ENCODE measurements around the gene ADAMTS6.

Gene ADAMTS6

DNA sequence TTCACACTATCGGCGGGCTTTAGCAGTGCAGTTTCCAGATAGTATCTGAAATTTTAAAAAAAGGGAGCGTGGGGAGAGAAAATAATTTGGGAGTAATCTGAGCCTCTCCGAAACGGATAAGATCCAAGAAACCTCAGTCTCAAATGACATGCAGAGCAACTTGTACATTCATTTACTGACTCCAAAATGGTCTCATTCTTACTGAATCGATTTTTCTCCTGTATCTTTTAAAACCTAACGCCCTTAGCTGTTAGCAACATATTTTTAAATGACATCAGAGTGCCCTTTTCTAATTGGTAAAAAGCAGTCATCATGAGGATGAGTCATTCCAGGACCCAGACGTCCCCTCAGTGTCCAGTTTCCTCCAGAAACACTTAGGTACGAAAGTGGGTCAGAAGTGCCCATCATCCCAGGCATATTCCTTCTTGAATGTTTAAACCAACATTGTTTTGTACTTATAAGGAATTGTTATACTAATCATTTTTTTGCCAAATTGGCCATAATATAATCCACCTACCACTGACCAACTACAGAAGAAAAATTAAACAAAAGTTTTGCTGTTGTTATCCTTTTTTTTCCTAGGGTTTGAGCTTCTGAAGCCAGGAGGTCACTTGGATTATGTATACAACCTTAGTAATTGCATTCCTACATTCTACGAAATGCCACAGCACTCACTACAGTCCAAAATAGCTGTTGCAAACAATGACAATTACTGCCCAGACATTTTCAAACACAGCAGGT, 354.4 kb downstream of the ADAMTS6 start (continued):
- TF ChIP-seq ZBTB17 (tag by site-specific recombination; IDR thresholded peaks at IDR 0.05) (peak; percentile 54; the same call in 1 of the 2 replicates), SP7 (tag by site-specific recombination; IDR thresholded peaks at IDR 0.05) (peak; percentile 51; the same call in 1 of the 2 replicates), ZNF366 (tag by site-specific recombination; conservative IDR thresholded peaks at IDR 0.05) (peak; percentile 29; the same call in 1 of the 2 replicates), ZNF837 (tag by site-specific recombination; IDR thresholded peaks at IDR 0.05) (no peak), ZBTB10 (tag by site-specific recombination; IDR thresholded peaks at IDR 0.05) (no peak), ZBTB21 (tag by site-specific recombination; IDR thresholded peaks at IDR 0.05) (0 out of 2 replicates have a peak, but pooled peaks have one; percentile 31), ZFP37 (tag by site-specific recombination; IDR thresholded peaks at IDR 0.05) (peak; percentile 59; the same call in 1 of the 2 replicates), ZNF843 (tag by site-specific recombination; IDR thresholded peaks at IDR 0.05) (0 out of 2 replicates have a peak, but pooled peaks have one; percentile 54), ZFHX2 (tag by site-specific recombination; conservative IDR thresholded peaks at IDR 0.05) (no peak)
- TF ChIP-seq, protein P1, sequence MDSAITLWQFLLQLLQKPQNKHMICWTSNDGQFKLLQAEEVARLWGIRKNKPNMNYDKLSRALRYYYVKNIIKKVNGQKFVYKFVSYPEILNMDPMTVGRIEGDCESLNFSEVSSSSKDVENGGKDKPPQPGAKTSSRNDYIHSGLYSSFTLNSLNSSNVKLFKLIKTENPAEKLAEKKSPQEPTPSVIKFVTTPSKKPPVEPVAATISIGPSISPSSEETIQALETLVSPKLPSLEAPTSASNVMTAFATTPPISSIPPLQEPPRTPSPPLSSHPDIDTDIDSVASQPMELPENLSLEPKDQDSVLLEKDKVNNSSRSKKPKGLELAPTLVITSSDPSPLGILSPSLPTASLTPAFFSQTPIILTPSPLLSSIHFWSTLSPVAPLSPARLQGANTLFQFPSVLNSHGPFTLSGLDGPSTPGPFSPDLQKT (IDR thresholded peaks at IDR 0.05; ENCODE audit: borderline replicate concordance, low read depth, low read length), result no peak
- TF ChIP-seq, protein P2, sequence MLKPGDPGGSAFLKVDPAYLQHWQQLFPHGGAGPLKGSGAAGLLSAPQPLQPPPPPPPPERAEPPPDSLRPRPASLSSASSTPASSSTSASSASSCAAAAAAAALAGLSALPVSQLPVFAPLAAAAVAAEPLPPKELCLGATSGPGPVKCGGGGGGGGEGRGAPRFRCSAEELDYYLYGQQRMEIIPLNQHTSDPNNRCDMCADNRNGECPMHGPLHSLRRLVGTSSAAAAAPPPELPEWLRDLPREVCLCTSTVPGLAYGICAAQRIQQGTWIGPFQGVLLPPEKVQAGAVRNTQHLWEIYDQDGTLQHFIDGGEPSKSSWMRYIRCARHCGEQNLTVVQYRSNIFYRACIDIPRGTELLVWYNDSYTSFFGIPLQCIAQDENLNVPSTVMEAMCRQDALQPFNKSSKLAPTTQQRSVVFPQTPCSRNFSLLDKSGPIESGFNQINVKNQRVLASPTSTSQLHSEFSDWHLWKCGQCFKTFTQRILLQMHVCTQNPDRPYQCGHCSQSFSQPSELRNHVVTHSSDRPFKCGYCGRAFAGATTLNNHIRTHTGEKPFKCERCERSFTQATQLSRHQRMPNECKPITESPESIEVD (tag by site-specific recombination; IDR thresholded peaks at IDR 0.05), result 0 out of 2 replicates have a peak, but pooled peaks have one; percentile 22
- TF ChIP-seq, protein P3, sequence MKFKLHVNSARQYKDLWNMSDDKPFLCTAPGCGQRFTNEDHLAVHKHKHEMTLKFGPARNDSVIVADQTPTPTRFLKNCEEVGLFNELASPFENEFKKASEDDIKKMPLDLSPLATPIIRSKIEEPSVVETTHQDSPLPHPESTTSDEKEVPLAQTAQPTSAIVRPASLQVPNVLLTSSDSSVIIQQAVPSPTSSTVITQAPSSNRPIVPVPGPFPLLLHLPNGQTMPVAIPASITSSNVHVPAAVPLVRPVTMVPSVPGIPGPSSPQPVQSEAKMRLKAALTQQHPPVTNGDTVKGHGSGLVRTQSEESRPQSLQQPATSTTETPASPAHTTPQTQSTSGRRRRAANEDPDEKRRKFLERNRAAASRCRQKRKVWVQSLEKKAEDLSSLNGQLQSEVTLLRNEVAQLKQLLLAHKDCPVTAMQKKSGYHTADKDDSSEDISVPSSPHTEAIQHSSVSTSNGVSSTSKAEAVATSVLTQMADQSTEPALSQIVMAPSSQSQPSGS (tag by site-specific recombination; IDR thresholded peaks at IDR 0.05; ENCODE audit: low read depth), result peak; percentile 33; the same call in 1 of the 2 replicates

- Histone ChIP-seq H3K36me3 (ENCODE audit: control insufficient read depth in 2 of 2, insufficient read depth in 1 of 2, low read length in 2 of 2) (no peaks in the 10 kb centered on the region), H3K4me1 (ENCODE audit: control insufficient read depth, insufficient read depth, low read length) (peaks cover 16% of the 10 kb centered on the region), H3K9me3 (ENCODE audit: control insufficient read depth, insufficient read depth, low read depth, low read length) (no peaks in the 10 kb centered on the region), H3K4me3 (ENCODE audit: low read depth, low read length) (no peak overlapping the region), H3K27ac (ENCODE audit: extremely low read depth, low read depth, low read length) (no peak overlapping the region; the same call in 1 of the 2 replicates)
- CTCF ChIA-PET, result interaction anchor here (0.6 kb wide), 1 partner anchor 441 kb away, joined by 7 read pairs; no protein-coding TSS in a partner anchor
- POLR2A ChIA-PET, result interaction anchor here (0.5 to 1.0 kb wide), 2 partner anchors 356 to 1196 kb away, joined by 4 to 8 read pairs; no protein-coding TSS in a partner anchor
- TF ChIP-seq ZNF335 (tag by site-specific recombination; conservative IDR thresholded peaks at IDR 0.05), result peak; percentile 47; the same call in 1 of the 2 replicates
- peak; percentile 32; the same call in 1 of the 2 replicates for TF ChIP-seq EGR2 (tag by site-specific recombination; IDR thresholded peaks at IDR 0.05; ENCODE audit: low read depth)
- no peak for TF ChIP-seq KLF8 (tag by site-specific recombination; IDR thresholded peaks at IDR 0.05)
- TF ChIP-seq ZEB2 (tag by site-specific recombination; IDR thresholded peaks at IDR 0.05), result no peak
- TF ChIP-seq, protein P4, sequence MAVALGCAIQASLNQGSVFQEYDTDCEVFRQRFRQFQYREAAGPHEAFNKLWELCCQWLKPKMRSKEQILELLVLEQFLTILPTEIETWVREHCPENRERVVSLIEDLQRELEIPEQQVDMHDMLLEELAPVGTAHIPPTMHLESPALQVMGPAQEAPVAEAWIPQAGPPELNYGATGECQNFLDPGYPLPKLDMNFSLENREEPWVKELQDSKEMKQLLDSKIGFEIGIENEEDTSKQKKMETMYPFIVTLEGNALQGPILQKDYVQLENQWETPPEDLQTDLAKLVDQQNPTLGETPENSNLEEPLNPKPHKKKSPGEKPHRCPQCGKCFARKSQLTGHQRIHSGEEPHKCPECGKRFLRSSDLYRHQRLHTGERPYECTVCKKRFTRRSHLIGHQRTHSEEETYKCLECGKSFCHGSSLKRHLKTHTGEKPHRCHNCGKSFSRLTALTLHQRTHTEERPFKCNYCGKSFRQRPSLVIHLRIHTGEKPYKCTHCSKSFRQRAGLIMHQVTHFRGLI (tag by site-specific recombination; IDR thresholded peaks at IDR 0.05), result no peak
- no peak for TF ChIP-seq SETDB1 (IDR thresholded peaks at IDR 0.05; ENCODE audit: insufficient read length, low read length)
- no peak for TF ChIP-seq ZNF280C (tag by site-specific recombination; IDR thresholded peaks at IDR 0.05)
- no peak for TF ChIP-seq ZNF521 (tag by site-specific recombination; IDR thresholded peaks at IDR 0.05)
- TF ChIP-seq ZNF112 (tag by site-specific recombination; IDR thresholded peaks at IDR 0.05), result no peak
- no peak for TF ChIP-seq SALL2 (tag by site-specific recombination; IDR thresholded peaks at IDR 0.05; ENCODE audit: borderline replicate concordance)
- no peak for TF ChIP-seq ZNF366 (tag by site-specific recombination; conservative IDR thresholded peaks at IDR 0.05)
These were observed 355.1 kb downstream of the ADAMTS6 start for GRCh38 chr5:65126542-65127069.

All from HEK293 (cell line).